OCI-LY3 (cell line): ENCODE measurements around the gene UGDH.
"Not testable (repeated sequence)": the region's sequence is repeated elsewhere in the genome, so short reads cannot be mapped to it uniquely, and the experiment has no call there.

Experiments
- H2AFZ ChIP-seq: fragments of 200-600, 300-600 bp; shearing (Covaris generic); 2 replicates; pipeline ENCODE4 v1.6.0; 2014; ENCODE audit warnings: antibody characterized with exemption, low read depth, low read length
- H3K27ac ChIP-seq: fragments of 200-600, 300-600 bp; sonication (generic); 2 replicates; pipeline ENCODE4 v1.5.1; 2014; ENCODE audit warnings: mild to moderate bottlenecking, low read length, moderate library complexity, mixed read lengths
- H3K27me3 ChIP-seq: fragments of 200-600, 300-600 bp; sonication (generic); 2 replicates; pipeline ENCODE4 v1.6.1; 2014; ENCODE audit warnings: low read depth, low read length, mixed read lengths
- H3K36me3 ChIP-seq: fragments of 200-600, 300-600 bp; sonication (generic); replicated peaks from 2 replicates; pipeline ENCODE3; 2014; ENCODE audit warnings: low read depth, low read length, mixed read lengths
- H3K4me1 ChIP-seq: fragments of 300-600, 200-600 bp; sonication (generic); 2 replicates; pipeline ENCODE4 v1.6.1; 2014; ENCODE audit warnings: low read length, mixed read lengths
- H3K4me2 ChIP-seq: fragments of 200-600, 300-600 bp; sonication (generic); 2 replicates; pipeline ENCODE4 v1.6.1; 2014; ENCODE audit warnings: low read length, mixed read lengths
- H3K4me3 ChIP-seq: fragments of 300-600, 200-600 bp; sonication (generic); 2 replicates; pipeline ENCODE4 v1.5.1; 2014; ENCODE audit warnings: antibody characterized with exemption, mild to moderate bottlenecking, low read length, moderate library complexity
- H3K79me2 ChIP-seq: fragments of 300-600, 200-600 bp; shearing (Covaris generic); 2 replicates; pipeline ENCODE4 v1.6.1; 2014; ENCODE audit warnings: mild to moderate bottlenecking, low read length, mixed read lengths
- H3K9ac ChIP-seq: fragments of 300-600, 200-600 bp; shearing (Covaris generic); 2 replicates; pipeline ENCODE4 v1.6.0; 2014; ENCODE audit warnings: mild to moderate bottlenecking, low read length, moderate library complexity
- H3K9me3 ChIP-seq: fragments of 200-600, 300-600 bp; shearing (Covaris generic); 2 replicates; pipeline ENCODE4 v1.6.1; 2014; ENCODE audit warnings: low read length, mixed read lengths; ENCODE audit not compliant: insufficient read depth
- H4K20me1 ChIP-seq: fragments of 200-600, 300-600 bp; sonication (generic); 2 replicates; pipeline ENCODE4 v1.6.1; 2016; ENCODE audit warnings: low read length, mixed read lengths; ENCODE audit not compliant: insufficient read depth
- CTCF ChIP-seq: fragments of 200-600, 300-600 bp; sonication (generic); IDR thresholded peaks from 2 replicates; pipeline ENCODE4 v1.5.1; 2014; ENCODE audit warnings: antibody characterized with exemption, low read length, low read depth
- EZH2phosphoT487 ChIP-seq: fragments of 200-600 bp; shearing (Covaris generic); IDR thresholded peaks from 2 replicates; pipeline ENCODE4 v1.6.1; 2018; ENCODE audit warnings: antibody characterized with exemption, mixed run types, low read depth

Gene UGDH

GRCh38 chr4:39521253-39521919 is 5.9 kb downstream of the UGDH start:
- no peak overlapping the region for H3K9ac ChIP-seq

GRCh38 chr4:39518484-39518883 is 8.8 kb downstream of the UGDH start:
- Histone ChIP-seq H2AFZ (no peak overlapping the region), H4K20me1 (no peaks in the 10 kb centered on the region), H3K27ac (no peak overlapping the region), H3K9ac (no peak overlapping the region), H3K9me3 (no peaks in the 10 kb centered on the region), H3K4me3 (no peak overlapping the region), H3K4me1 (no peaks in the 10 kb centered on the region), H3K79me2 (no peaks in the 10 kb centered on the region), H3K36me3 (peaks cover 18% of the 10 kb centered on the region), H3K27me3 (no peaks in the 10 kb centered on the region), H3K4me2 (no peak overlapping the region)
- TF ChIP-seq CTCF (no peak), EZH2phosphoT487 (no peak)

More at GRCh38 chr4:39521253-39521919, 5.9 kb downstream of the UGDH start:
- Histone ChIP-seq H3K36me3 (peaks cover 13% of the 10 kb centered on the region), H4K20me1 (no peaks in the 10 kb centered on the region), H3K4me3 (no peak overlapping the region), H3K79me2 (peaks cover 8% of the 10 kb centered on the region), H3K27ac (no peak overlapping the region), H3K4me1 (peaks cover 6% of the 10 kb centered on the region), H3K27me3 (no peaks in the 10 kb centered on the region), H3K4me2 (no peak overlapping the region), H3K9me3 (no peaks in the 10 kb centered on the region), H2AFZ (no peak overlapping the region)
- TF ChIP-seq EZH2phosphoT487 (no peak), CTCF (no peak)

- peaks cover 24% of the 10 kb centered on the region for H3K36me3 ChIP-seq
- no peak overlapping the region for H3K27ac ChIP-seq
- TF ChIP-seq EZH2phosphoT487 (no peak), CTCF (no peak)
These were observed 10.8 kb downstream of the UGDH start for GRCh38 chr4:39516407-39516966.

GRCh38 chr4:39515669-39516401 is 11.4 kb downstream of the UGDH start:
- not testable (repeated sequence) for H3K27ac ChIP-seq, H3K27me3 ChIP-seq, H3K4me3 ChIP-seq, H2AFZ ChIP-seq, H3K9ac ChIP-seq, H3K9me3 ChIP-seq, H3K4me2 ChIP-seq, H4K20me1 ChIP-seq, H3K79me2 ChIP-seq, H3K4me1 ChIP-seq
- peaks cover 24% of the 10 kb centered on the region for H3K36me3 ChIP-seq

More at GRCh38 chr4:39516407-39516966, 10.8 kb downstream of the UGDH start:
- no peak overlapping the region for H3K4me3 ChIP-seq
- no peaks in the 10 kb centered on the region for H3K79me2 ChIP-seq
- H2AFZ ChIP-seq: no peak overlapping the region
- no peak overlapping the region for H3K9ac ChIP-seq
- no peaks in the 10 kb centered on the region for H3K27me3 ChIP-seq
- H3K4me2 ChIP-seq: no peak overlapping the region
- no peaks in the 10 kb centered on the region for H3K4me1 ChIP-seq
- H3K9me3 ChIP-seq: no peaks in the 10 kb centered on the region
- H4K20me1 ChIP-seq: no peaks in the 10 kb centered on the region
